DND-41 (cell line): ENCODE data around the gene TRDMT1.

Experiments used
- ATAC-seq: fragments of 200-7000 bp; cut with Tn5 transposase; 3 replicates; pipeline ENCODE4 v1.9.1; 2021; ENCODE audit warnings: low read depth; ENCODE audit not compliant: insufficient read depth
- DNase-seq: peaks from one replicate; pipeline ENCODE4 v3.0.0-alpha.2; 2020
- H2AFZ ChIP-seq: 2 replicates; pipeline ENCODE4 v1.6.0; 2012; ENCODE audit warnings: low read depth, low read length
- H3K27ac ChIP-seq: 2 replicates; pipeline ENCODE4 v1.5.1; 2012; ENCODE audit warnings: low read length, inconsistent platforms
- H3K27me3 ChIP-seq: fragments of 200-600 bp; sonication (generic); 2 replicates; pipeline ENCODE4 v1.6.0; 2012; ENCODE audit warnings: low read length, mild to moderate bottlenecking, inconsistent platforms; ENCODE audit not compliant: insufficient read depth, poor library complexity
- H3K36me3 ChIP-seq: 2 replicates; pipeline ENCODE4 v1.5.1; 2012; ENCODE audit warnings: low read length, inconsistent platforms; ENCODE audit not compliant: insufficient read depth
- H3K4me1 ChIP-seq: 2 replicates; pipeline ENCODE4 v1.5.1; 2012; ENCODE audit warnings: mild to moderate bottlenecking, low read length; ENCODE audit not compliant: insufficient read depth
- H3K4me2 ChIP-seq: 2 replicates; pipeline ENCODE4 v1.6.0; 2012; ENCODE audit warnings: mild to moderate bottlenecking, moderate library complexity, low read length, inconsistent platforms; ENCODE audit not compliant: insufficient read depth
- H3K4me3 ChIP-seq, 2 experiments: fragments of 200-600 bp in 1 of 2; shearing (Covaris generic) in 1 of 2; 2 replicates each; pipeline ENCODE4 v1.5.1; 2012 to 2016; ENCODE audit warnings: inconsistent platforms in 2 of 2, low read length in 2 of 2, mild to moderate bottlenecking in 2 of 2, low read depth in 1 of 2, moderate library complexity in 1 of 2
- H3K79me2 ChIP-seq: 2 replicates; pipeline ENCODE4 v1.6.0; 2012; ENCODE audit warnings: low read length, inconsistent platforms; ENCODE audit not compliant: insufficient read depth
- H3K9ac ChIP-seq: 2 replicates; pipeline ENCODE4 v1.6.0; 2012; ENCODE audit warnings: low read depth, mild to moderate bottlenecking, inconsistent platforms, low read length, moderate library complexity
- H3K9me3 ChIP-seq: 2 replicates; pipeline ENCODE4 v1.5.1; 2012; ENCODE audit warnings: low read length, moderate library complexity, mild to moderate bottlenecking, inconsistent platforms; ENCODE audit not compliant: insufficient read depth, severe bottlenecking
- H4K20me1 ChIP-seq: 2 replicates; pipeline ENCODE4 v1.6.0; 2012; ENCODE audit warnings: low read length; ENCODE audit not compliant: insufficient read depth
- CTCF ChIP-seq: IDR thresholded peaks from 2 replicates; pipeline ENCODE4 v1.5.1; 2012; ENCODE audit warnings: borderline replicate concordance, low read length, moderate library complexity, mild to moderate bottlenecking; ENCODE audit not compliant: poor library complexity, severe bottlenecking; ENCODE audit errors: extremely low read depth
- EZH2 ChIP-seq: IDR thresholded peaks from 3 replicates; pipeline ENCODE4 v1.6.1; 2012; ENCODE audit warnings: borderline replicate concordance, low read depth, mild to moderate bottlenecking, moderate library complexity, low read length, inconsistent platforms; ENCODE audit not compliant: severe bottlenecking

TRDMT1 gene

GRCh38 chr10:17122726-17123661, 78.5 kb downstream of the TRDMT1 start:
- no peak for DNase-seq

GRCh38 chr10:17122052-17122451, 79.4 kb downstream of the TRDMT1 start:
- Histone ChIP-seq H3K27ac (no peak overlapping the region), H2AFZ (no peak overlapping the region), H3K9ac (no peak overlapping the region), H3K4me1 (no peaks in the 10 kb centered on the region), H3K36me3 (no peaks in the 10 kb centered on the region), H3K9me3 (no peaks in the 10 kb centered on the region), H3K27me3 (no peaks in the 10 kb centered on the region), H3K4me3 (no peak overlapping the region), H4K20me1 (no peaks in the 10 kb centered on the region), H3K79me2 (no peaks in the 10 kb centered on the region), H3K4me2 (no peak overlapping the region)
- no peak for DNase-seq
- ATAC-seq = no peak
- TF ChIP-seq CTCF (no peak), EZH2 (no peak)

More at GRCh38 chr10:17122726-17123661, 78.5 kb downstream of the TRDMT1 start:
- H3K9ac ChIP-seq = no peak overlapping the region
- no peaks in the 10 kb centered on the region for H3K27me3 ChIP-seq
- no peaks in the 10 kb centered on the region for H4K20me1 ChIP-seq
- TF ChIP-seq EZH2 (no peak), CTCF (no peak)
- no peak overlapping the region for H3K4me3 ChIP-seq
- H3K79me2 ChIP-seq = no peaks in the 10 kb centered on the region
- H3K4me1 ChIP-seq = no peaks in the 10 kb centered on the region
- no peak overlapping the region for H3K4me2 ChIP-seq
- no peak for ATAC-seq
- no peaks in the 10 kb centered on the region for H3K9me3 ChIP-seq
- H3K36me3 ChIP-seq = no peaks in the 10 kb centered on the region
- H3K27ac ChIP-seq = no peak overlapping the region
- H2AFZ ChIP-seq = no peak overlapping the region

GRCh38 chr10:17120694-17121093, 80.8 kb downstream of the TRDMT1 start:
- H2AFZ ChIP-seq = no peak overlapping the region
- no peaks in the 10 kb centered on the region for H3K27me3 ChIP-seq
- no peak for ATAC-seq
- DNase-seq = no peak
- H3K4me2 ChIP-seq = no peak overlapping the region
- H4K20me1 ChIP-seq = no peaks in the 10 kb centered on the region
- no peak overlapping the region for H3K4me3 ChIP-seq
- no peaks in the 10 kb centered on the region for H3K79me2 ChIP-seq
- H3K4me1 ChIP-seq = no peaks in the 10 kb centered on the region
- TF ChIP-seq CTCF (no peak), EZH2 (no peak)
- no peaks in the 10 kb centered on the region for H3K36me3 ChIP-seq
- H3K27ac ChIP-seq = no peak overlapping the region
- H3K9me3 ChIP-seq = no peaks in the 10 kb centered on the region
- no peak overlapping the region for H3K9ac ChIP-seq
